CD1c-positive myeloid dendritic cell (primary cell): Measurements from ENCODE around the gene MTHFD2L.
"Not testable (repeated sequence)": the region's sequence is repeated elsewhere in the genome, so short reads cannot be mapped to it uniquely, and the experiment has no call there.

Source experiments
- DNase-seq: peaks from one replicate; pipeline ENCODE4 v3.0.0-alpha.2; 2016; ENCODE audit errors: extremely low spot score

Gene MTHFD2L

DNA sequence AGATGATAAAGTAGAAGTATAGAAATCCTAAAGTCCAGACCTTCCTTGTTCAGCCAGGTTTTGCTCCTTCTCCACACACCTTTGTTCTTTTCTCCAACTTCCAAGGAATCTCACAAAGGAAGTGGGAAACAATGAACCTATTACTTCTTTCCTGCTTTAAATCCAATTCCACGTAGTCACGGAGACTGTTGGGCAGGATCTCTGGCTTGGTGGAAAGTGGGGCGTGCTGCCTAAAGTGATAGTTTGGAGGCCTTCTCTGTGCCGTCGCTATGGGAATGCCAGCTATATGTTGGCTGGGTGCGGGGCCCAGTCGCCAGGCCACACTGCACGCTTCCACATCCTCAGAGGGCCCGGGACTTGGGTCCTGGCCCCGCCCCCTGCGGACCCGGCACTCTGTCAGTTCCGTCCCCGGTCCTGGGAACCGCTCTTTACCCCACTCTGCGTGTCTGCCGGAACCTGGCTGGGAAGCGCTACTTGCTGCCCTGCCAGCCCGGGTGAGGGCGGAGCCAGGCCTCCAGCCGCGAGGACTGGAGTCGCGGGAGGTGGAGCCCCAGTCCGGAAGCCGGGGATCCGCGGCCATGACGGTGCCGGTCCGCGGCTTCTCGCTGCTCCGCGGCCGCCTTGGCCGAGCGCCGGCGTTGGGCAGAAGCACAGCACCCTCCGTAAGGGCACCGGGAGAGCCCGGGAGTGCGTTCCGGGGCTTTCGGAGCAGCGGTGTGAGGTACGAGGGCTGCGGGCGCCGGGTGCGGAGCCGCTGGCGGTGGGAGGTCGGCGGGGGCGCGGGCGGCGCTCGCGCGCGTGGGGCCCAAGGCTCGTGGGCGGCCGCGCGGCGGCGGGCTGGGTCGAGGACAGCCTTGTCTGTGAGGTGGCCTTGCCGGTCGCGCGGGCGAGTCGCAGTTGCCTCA, at the start of gene MTHFD2L:
TSS of gene MTHFD2L (plus strand) at position 558 of the 905 bp plus-strand sequence. CDS start at position 579, 21 bp downstream.
- DNase-seq: peak; percentile 92

DNA sequence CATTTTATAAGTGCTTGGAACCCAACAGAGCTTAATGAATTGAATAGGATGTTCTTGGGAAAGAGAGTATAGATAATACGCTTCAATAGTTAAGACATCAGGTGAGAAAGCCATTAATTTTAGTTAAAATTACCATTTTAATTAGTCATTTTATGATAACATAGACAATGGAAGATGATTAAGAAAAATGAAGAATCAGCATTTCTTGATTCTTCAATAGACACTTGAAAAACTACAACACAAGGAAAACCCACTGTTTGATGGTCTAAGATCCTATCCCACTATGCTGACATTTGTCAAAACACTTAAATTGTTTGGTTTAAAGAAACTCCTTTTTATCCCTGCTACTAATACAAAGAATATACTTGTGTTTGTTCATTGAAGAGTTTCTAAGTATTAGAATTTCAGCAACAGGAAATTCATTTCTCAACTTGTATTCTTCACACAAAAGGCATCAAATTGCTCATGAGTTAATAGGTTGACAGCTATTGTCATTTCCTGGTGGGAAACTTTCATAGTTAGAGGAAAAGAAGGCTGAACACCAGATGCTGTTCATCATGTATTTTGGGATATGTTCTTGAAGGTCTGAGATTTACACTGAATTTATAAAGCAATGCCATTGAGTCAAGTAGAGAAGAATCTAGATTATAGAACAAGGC, 49.3 kb upstream of the MTHFD2L start:
- no peak for DNase-seq

DNA sequence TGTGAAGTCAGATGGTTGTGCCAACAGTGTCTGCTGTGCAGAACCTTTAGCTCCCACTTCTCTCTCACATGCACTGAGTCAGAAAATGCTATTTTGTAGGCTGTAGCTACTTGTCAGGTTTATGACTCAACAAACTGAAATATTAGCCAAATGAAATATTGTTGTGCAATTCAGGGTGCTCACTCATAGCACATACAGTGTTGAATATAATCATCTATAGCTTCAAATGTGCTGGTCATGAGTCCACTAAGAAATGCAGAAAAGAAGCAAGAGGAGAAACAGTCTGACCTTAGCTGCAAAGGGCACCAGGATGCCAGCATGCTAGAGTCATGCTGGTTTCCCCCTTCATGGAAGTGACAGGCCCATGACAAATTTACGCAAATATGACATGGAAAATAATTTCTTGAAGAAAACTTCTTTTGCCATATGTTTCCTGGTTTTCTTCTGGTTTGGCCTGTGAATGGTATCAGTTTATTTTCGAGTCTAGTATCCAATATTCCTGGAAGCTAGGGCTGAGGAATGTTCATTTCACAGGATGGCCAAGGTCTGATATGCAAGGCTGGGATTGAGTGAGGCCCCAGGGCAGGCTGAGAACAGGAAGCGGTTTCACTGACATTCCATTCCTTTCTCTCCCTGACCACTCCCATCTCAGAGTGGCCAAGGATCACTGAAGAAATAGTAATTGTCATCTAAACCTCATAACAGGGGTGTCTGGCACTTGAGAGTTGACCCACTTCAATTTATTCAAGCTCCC, 48.6 kb upstream of the MTHFD2L start:
- peak; percentile 76 for DNase-seq

DNA sequence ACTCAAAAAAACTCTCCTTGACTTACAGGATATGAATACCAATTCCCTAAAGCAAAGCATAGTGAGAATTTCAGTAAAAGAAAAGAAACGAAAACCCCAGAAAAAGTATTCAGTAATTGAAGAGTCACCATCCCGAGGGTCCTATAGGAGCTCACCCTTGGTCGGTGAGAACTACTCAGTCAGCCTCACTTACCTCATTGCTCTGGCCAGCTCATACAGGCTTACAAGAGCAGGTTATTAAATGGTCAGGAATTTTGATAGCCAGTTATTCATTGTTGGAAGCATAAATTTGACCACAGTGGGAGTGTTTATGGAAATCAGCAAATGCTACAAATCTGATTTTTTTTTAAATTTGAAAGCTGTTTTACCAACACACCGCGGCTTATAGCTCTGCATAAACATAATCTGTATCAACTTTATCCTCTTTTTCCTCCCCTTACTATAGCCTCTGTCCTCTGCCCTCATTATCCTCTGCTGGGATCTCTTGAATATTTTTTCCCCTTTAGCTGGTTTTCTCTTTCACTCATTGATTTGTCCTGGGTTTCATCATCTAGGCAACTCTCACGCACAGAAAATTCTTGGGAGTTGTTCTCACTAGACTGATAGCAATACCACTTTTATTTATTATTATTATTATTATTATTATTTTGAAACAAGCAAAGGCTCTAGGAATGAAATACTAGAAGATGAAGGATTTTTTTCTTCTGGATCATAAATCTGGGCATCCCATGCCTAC, 47.9 kb upstream of the MTHFD2L start:
- DNase-seq: no peak

DNA sequence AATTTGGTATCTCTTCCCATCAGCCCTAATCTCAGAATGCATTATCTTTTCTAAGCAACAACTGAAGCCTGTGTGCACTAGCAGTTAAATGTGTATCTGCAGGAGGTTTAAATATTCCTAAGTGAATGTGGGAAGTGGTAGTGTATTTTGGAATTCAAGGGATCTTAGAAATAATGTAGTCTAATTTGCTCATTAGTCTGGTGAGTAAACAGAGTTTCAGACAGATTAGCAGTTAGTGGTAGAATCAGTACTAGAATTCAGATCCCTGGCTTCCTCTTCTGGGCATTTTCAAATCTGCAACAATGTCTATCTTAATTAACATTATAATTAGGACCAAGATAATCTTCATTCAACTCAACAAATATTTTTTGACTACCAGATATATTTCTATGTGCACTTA, 47.2 kb upstream of the MTHFD2L start:
- no peak for DNase-seq

DNA sequence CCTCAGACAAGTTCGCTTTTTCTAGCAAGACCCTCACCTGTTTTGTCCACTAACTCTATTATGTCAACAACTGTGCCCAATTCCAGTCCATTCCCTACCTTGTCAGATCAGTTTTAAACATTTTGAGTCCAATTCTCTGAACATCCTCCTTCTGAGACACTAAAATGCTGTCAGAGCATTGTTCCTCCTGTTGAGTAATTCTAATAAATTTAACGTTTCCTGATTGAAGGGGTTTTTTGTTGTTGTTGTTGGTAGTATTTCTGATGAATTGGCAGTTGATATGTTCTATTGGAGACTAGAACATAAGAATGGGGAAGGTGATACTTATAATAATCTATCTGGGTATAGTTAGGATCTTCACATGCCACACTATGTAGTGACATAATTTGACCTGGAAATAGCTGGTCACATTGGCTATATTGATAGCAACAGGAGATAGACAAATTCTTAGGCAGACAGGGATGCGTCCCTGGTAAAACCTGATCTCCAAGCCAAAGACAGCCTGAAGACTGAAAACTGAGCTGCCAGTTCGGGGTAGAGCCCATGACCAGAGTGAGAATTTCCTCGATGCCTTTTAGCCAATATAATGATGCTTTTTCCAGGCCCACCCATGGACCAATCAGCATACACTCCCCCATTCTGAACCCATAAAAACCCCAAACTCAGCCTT, 46.5 kb upstream of the MTHFD2L start:
- DNase-seq: peak; percentile 17

DNA sequence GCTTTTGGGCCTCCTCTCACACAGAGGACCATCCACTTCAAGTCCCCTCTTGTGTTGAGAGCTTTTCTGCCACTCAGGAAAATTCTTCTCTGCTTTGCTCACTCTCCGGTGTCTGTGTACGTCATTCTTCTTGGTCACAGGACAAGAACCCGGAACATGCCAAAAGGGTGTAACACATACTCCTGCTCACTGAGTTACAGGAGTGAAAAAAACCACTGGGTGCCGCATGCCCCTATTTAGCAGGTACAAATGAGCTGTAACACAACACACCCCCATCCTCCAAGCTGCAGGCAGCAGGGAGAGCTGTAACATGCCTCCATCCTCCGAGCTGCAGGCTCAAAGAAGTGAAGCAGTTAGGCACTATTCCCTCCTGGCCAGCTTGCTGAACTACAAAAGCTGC, 45.9 kb upstream of the MTHFD2L start:
- no peak for DNase-seq

DNA sequence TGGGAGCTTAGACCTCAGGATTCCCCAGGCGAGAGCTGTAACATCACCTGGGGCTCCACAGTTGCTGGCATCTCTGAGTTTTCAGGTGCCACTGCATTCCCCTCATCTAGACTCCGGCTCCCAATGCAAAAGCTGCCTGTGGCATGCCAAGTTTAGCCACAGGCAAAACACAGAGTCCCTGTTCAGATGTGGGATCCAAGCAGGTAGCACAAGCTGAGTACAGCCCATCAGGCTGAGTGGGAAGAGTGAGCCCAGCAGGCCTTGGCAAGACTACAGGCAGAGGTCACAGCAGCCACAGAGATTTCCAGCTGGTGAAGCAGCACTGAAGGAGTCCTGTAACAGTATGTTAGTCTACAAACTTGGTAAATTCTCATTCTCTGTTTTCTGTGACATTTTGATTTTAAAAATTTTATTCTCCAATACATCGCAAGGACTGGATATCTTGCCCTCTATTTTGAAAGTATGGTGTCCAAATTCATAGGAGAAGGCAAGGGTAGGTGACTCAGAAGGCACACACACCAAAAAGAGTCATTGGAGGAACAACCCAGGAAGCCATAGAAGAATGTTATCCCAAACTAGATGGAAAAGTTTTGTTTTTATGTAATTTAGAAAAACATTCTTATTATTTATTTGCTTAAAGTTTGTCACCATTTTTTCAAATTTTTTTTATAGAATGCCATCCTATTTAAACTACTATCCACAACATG, 45.4 kb upstream of the MTHFD2L start:
- DNase-seq: no peak

DNA sequence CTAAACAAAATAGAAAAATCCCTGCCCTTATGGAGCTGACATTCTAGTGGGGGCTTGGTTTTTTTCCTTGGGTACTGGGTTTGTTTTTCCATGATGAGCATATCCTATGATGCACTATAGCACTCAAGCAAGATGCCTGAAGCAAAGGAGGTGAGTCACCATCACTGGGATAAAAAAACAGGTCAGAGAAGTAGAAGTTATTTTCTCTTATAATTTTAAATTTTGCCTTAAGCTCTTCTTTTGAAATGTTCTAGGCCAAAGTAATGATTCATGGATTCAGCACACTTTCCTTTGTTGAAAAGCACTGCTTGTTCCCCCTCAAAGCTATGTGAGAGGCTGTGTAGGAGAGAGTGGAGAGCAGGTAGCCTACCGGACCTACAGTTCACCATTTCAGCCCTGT, 43.7 kb upstream of the MTHFD2L start:
- no peak for DNase-seq

DNA sequence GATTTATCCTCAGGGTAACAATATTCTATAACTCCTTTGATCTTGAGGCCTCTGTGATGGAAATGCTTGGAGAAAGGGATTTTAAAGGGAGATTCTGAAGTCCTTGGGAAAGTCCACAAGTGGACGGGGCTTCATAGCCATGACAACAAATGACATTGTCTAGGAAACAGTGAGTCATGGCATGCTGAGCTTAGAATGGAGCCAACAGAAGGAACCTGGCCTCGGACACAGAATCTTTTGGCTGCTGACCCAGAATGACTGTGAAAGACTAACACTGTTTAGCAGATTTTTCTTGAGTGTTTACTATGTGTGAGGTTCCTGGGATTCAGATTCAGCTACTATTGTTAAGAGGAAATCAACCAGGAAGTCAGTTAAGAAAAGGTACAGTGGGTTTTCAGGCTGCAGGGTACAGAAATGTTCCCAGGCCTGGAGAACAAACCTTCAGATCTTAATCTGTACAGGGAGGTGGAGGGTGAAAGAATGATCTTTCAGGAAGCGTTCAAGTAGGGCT, 40.8 kb upstream of the MTHFD2L start:
- DNase-seq: no peak

DNA sequence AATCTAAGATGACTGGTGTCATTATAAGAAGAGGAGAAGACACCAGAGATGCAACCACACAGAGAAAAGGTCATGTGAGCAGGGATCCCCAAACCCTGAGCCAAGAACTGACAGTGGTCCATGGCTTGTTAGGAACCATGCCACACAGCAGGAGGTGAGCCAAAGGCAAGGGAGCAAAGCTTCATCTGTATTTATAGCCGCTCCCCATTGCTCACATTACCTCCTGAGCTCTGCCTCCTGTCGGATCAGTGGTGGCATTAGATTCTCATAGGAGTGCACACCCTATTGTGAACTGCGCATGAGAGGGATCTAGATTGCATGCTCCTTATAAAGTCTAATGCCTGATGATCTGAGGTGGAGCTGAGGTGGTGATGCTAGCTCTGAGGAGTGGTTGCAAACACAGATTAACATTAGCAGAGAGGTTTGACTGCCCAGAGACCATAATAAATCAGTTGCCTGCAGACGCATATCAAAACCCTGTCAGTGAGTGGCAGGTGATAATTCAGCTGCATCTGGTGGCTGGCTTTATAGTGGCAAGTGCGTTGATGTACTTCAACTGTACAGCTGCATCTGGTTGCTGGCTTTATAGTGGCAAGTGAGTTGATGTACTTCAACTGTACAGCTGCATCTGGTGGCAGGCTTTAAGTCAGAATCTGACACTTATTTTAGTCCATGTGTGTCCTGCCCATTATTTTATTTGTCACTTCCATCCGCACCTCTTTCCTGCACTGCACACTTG, 39.1 kb upstream of the MTHFD2L start:
- DNase-seq: no peak

DNA sequence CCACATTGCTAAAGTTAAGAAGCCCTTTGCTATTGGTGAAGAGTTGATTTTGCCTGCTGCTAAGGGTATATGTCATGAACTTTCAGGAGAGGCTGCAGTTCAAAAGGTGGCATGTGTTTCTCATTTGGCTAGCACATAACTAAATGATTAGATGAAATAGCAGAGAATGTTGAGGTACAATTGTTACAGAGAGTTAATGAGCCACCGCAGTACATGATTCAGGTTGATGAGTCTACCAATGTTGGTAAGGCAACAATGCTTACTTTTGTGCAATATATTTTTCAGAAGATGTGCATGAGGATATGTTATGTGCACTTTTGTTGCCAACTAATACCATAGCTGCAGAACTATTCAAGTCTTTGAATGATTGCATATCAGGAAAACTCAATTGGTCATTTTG, 37.8 kb upstream of the MTHFD2L start:
- DNase-seq: no peak

DNA sequence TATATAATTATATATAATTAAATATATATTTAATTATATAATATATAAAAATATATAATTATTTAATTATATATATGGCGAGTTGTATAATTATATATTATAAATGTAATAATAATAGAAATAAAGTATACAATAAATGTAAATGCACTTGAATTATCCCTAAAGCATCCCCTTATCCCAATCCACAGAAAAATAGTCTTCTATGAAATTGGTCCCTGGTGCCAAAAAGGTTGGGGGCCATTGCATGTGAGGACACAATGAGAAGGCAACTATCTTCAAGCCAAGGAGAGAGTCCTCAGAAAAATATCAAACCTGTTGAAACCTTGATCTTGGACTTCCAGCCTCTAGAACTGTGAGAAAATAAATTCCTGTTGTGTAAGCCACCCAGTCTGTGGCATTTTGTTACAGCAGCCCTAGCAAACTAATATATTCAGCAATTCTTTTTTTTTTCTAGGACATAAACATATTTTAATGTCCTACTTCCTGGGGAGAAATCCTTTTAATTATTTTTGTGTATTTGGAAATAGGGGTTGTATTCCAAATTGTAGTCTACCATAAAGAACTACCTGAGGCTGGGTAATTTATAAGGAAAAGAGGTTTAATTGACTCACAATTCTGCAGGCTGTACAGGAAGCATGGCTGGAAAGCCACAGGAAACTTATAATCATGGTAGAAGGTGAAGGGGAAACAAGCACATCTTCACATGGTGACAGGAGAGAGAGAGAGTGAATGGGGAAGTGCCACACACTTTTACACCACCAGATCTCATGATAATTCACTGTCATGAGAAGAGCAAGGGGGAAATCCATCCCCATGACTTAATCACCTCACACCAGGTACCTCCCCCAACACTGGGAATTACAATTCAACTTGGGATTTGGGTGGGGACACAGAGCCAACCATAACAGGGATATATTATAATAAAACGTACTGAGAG, 36.0 kb upstream of the MTHFD2L start:
- no peak for DNase-seq

DNA sequence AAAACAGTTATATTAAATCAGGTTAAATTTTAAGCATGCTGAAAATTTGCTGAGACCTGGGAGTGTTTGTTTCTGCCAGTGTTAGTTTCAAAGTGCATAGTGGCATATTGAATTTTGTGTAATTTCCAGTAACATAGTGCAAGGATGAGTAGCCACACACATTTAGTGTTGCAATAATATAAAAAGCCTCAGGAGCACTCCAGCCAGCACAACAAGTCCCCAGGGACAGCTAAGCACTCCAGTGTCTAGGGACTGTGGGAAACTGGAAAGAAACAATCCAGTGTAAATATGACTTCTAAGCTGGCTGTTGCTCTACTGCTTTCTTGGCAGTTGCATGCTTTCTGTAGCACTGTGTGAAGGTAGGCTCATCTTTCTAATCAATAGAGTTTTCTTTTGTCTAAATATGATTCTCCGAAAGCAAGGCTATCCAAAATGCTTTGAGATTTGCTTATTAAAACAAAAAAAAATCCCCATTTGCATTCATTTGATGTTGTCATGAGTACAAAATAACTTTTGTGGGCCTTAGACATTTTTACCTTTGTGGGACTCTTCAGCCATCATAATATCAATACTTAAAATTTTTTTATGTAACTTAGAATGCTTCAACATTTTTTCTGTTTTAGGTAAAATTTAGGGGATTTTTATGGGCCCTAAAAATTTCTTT, 34.7 kb upstream of the MTHFD2L start:
- DNase-seq: no peak

DNA sequence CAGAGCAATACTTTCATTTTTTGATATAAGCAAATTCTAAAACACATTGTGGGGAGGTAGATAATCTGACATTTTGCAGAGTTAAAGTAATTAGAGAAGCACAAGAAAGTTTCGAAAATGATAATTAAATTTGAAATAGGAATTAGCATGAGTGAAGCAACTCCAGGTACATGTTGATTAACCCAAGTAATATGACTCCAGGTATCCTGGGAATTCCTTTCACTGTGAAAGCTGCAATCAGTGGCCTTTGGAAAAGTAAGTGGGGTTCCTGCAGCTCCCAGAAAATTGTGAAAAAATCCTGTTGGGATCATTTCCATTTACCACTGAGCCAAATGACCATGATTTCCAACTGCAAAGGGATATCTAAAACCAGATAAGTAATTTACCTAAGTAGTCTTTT, 32.9 kb upstream of the MTHFD2L start:
- no peak for DNase-seq

DNA sequence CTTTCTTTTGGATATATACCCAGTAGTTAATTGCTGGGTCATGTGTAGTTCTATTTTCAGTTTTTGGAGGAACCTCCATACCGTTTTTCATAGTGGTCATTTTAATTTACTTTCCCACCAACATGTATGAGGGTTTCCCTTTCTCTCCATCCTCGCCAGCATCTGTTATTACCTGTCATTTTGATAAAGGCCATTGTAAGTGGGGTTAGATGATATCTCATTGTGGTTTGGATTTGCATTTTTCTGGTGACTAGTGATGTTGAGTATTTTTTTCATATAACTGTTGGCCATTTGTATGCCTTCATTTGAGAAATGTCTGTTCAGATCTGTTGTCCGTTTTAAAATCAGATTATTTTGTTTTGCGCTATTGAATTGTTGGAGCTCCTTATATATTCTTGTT, 30.2 kb upstream of the MTHFD2L start:
- no peak for DNase-seq

DNA sequence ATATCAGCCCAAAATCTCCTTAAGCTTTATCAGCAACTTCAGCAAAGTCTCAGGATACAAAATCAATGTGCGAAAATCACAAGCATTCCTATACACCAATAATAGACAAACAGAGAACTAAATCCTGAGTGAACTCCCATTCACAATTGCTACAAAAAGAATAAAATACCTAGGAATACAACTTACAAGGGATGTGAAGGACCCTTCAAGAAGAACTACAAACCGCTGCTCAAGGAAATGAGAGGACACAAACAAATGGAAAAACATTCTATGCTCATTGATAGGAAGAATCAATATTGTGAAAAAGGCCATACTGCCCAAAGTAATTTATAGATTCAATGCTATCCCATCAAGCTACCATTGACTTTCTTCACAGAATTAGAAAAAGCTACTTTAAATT, 27.1 kb upstream of the MTHFD2L start:
- DNase-seq: not testable (repeated sequence)

DNA sequence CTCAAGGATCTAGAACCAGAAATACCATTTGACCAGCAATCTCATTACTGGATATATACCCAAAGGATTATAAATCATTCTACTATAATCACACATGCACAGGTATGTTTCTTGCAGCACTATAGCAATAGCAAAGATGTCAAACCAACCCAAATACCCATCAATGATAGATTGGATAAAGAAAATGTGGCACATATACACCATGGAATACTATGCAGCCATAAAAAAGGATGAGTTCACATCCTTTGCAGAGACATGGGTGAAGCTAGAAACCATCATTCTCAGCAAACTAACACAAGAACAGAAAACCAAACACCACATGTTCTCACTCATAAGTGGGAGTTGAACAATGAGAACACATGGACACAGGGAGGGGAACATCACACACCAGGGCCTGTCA, 25.7 kb upstream of the MTHFD2L start:
- not testable (repeated sequence) for DNase-seq
